ENCODE measurements around the gene ACSL5.
"Not testable (repeated sequence)": the region's sequence is repeated elsewhere in the genome, so short reads cannot be mapped to it uniquely, and the experiment has no call there.

GRCh38 chr10:112464074-112464473 is 90.2 kb downstream of the ACSL5 start:
- not testable (repeated sequence) for TF ChIP-seq CTCF (optimal IDR thresholded peaks at IDR 0.05 in 1 of 3, IDR thresholded peaks at IDR 0.05 in 1 of 3, conservative IDR thresholded peaks at IDR 0.05 in 1 of 3; ENCODE audit: extremely low read depth in 1 of 3, insufficient read depth in 2 of 3, low read length in 3 of 3); EZH2 (IDR thresholded peaks at IDR 0.05; ENCODE audit: low read length)

Data from keratinocyte (primary cell).